Stimulated activated CD4-positive, alpha-beta T cell treated with anti-CD3 and anti-CD28 coated beads, TNF-alpha, amount 100 ng/mL, for 4 hours (primary cell): ENCODE data around the gene KRT13.

Experiments used
- DNase-seq, 3 experiments: peaks; one replicate each; pipeline ENCODE4 v3.0.0-alpha.2; 2020; ENCODE audit warnings: low read depth in 3 of 3

The KRT13 gene

DNA sequence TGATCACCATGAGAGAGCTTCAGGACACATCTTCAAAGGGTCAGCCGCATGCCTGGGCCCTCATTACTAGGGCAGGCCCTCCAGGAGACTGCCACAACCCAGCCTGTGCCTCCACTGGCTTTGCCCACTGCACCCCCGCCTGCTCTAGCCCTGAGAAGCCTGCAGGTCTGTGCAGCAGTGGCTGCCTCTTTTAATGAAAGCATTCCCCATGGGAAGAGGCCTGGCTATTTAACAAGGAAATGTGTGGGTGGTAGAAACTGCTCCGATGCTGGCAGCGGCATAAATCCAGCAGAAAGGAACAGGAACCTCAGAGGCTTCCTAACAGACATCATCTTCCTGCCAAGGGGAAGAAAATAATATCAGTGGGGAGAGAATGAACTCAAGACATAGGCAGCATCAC, 37.9 kb downstream of the KRT13 start:
- no peak for DNase-seq

DNA sequence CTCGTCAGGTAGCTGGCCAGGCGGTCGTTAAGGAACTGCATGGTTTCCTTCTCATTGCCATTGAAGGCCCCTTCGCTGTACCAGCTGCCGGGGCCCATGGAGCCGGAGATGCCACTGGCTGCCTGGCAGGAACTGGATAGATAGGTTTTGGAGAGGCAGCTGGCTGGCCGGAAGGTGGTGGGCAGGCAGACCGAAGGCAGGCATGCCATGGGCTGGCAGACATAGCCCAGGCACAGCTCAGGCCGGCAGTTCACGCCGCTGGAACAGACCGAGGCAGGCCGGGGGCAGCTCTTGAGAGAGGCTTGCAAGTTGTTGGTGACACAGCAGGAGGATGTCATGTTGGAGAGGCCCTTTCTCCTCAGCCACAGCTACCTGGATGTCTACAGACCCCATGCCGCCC, 38.4 kb downstream of the KRT13 start, which contains the start of gene KRT32:
KRT32 (minus strand) TSS at position 399 of the 400 bp plus-strand sequence; CDS start at position 338, 61 bp downstream.
- no peak for DNase-seq

DNA sequence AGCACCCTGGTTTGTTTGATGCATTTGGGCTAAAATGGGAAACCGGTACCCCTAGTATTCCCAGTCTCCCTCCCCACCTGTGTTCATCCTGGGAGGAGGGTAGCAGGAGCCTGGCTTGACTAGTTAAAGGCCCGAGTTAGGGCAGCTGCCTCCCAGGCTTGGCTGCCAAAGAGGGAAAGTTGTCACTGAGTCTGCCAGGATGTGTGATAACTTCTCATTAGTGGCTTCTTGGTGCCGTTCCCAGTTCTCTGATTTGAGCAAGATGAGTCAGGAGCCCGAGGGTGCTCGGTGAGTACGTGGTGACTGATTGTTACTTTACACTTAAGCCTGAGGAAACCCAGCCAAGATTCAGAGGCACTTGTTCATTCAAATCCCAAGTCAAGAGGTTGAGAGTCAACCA, 40.7 kb downstream of the KRT13 start:
- DNase-seq = no peak

GRCh38 chr17:41464173-41464572, 41.2 kb downstream of the KRT13 start:
- no peak for DNase-seq

DNA sequence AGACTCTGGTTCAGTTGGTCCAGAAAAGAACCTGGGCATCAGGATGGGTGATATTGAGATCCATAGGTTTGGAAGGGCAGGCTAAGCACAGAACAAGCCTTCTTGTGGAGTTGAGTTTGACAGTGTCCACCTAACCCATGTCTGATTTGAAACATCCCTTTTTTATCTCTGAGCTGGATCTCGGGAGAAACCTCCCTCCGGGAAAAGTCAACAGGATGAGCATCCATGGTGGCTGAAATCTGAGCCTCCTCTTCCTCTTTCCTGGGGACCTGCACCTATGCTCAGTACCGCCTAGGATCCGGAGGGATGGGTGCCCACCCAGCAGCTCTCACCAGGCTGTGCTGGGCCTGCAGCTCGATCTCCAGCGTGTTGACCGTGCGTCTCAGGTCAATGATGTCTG, 41.7 kb downstream of the KRT13 start:
- DNase-seq = no peak

DNA sequence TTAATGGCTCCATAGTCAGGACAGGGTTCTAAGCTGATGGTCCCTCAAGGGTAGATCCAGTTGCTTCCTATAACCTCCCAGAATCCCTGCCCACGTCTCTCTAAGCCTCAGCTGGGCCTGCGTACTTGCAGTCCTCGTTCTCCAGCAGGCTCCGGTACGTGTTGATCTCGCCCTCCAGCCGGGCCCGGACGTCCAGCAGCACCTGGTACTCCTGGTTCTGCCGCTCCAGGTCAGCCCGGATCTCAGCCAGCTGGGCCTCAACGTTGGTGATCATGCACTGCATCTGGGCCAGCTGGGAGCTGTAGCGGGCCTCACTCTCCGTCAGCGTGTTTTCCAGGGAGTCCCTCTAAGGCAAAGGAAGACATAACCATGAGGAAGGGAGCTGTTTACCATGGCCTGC, 42.7 kb downstream of the KRT13 start:
- no peak for DNase-seq

DNA sequence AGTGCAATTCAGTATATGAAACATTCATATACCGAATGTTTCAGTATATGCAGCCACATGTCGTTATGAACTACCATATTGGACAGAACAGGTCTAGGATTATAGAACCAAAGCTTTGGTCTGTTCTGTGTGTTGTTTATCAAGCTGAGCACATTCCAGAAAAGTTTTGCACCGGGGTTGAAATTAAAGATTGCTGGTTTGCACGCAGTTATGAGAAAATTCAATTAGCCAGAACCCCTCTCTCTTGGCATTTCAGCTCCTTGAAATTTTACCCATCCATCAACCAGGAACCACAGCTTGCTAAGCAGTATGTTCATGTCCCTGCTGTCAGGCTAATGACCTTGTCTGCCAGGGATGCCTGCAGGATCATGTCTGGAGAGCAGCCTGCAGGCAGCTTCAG, 47.7 kb downstream of the KRT13 start:
- no peak for DNase-seq

DNA sequence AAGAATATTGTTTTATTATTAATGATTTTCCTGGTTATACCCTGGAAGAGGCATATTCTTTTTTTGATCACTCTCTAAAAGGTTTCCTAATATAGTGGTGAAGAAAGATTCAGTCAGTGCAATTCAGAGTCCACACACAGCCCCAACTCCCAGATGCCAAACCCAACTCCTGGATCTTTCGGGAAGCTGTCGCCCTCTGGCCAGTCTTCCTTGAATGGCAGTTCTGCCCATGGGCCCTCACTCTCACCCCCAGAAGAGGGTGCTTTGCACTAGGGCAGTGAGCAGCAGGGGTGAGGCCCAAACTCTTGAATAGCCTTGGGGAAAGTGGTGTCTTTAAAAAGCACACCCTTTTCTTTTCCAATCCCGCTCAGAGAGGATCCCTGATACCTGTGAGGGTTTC, 49.2 kb downstream of the KRT13 start:
- DNase-seq = no peak

GRCh38 chr17:41455236-41455635, 50.2 kb downstream of the KRT13 start:
- no peak for DNase-seq

- no peak for DNase-seq
These were observed 52.3 kb downstream of the KRT13 start for GRCh38 chr17:41453066-41453465.

- DNase-seq = no peak
These were observed 53.1 kb downstream of the KRT13 start for GRCh38 chr17:41452281-41452680.

GRCh38 chr17:41451154-41451728, 54.2 kb downstream of the KRT13 start:
- no peak for DNase-seq
